HepG2 (cell line): ENCODE measurements around the gene RBMS2. TPM values are rescaled to one million over a fixed set of nuclear protein-coding genes. Genes with fewer than 3 reads are reported as not detected.
A peak's percentile ranks its signal among the peaks of the same experiment; 100 is the strongest.

Experiments
- DNMT3B ChIP-seq: conservative IDR thresholded peaks from 2 replicates; pipeline ENCODE4 v1.6.1; 2016; ENCODE audit warnings: missing biosample characterization, control low read depth
- FIP1L1 ChIP-seq: fragments of 200-400 bp; formaldehyde crosslinking; IDR thresholded peaks from 2 replicates; pipeline ENCODE4 v1.6.1; 2018; ENCODE audit warnings: low read depth, mild to moderate bottlenecking, low read length, moderate library complexity, borderline replicate concordance; ENCODE audit not compliant: insufficient read depth
- GABPB1 ChIP-seq: IDR thresholded peaks from 2 replicates; pipeline ENCODE4 v1.6.1; 2016; ENCODE audit warnings: mild to moderate bottlenecking, missing genetic modification reagents, moderate library complexity, missing compliant biosample characterization
- GATAD1 ChIP-seq: IDR thresholded peaks from 2 replicates; pipeline ENCODE4 v1.6.1; 2016; ENCODE audit warnings: missing genetic modification reagents, missing compliant biosample characterization
- HNF4A ChIP-seq: sonication (generic); formaldehyde crosslinking; IDR thresholded peaks from 2 replicates; pipeline ENCODE4 v1.4.0; 2020; ENCODE audit warnings: missing genetic modification reagents
- HNRNPLL ChIP-seq: fragments of 200-400 bp; formaldehyde crosslinking; IDR thresholded peaks from 2 replicates; pipeline ENCODE4 v1.6.1; 2017; ENCODE audit warnings: mild to moderate bottlenecking, low read depth, low read length; ENCODE audit not compliant: poor library complexity, severe bottlenecking
- KMT2A ChIP-seq: sonication (generic); formaldehyde crosslinking; IDR thresholded peaks from 2 replicates; pipeline ENCODE4 v1.4.0; 2020; ENCODE audit warnings: missing genetic modification reagents
- SALL2 ChIP-seq: sonication (generic); formaldehyde crosslinking; IDR thresholded peaks from 2 replicates; pipeline ENCODE4 v1.8.1; 2023; ENCODE audit warnings: mild to moderate bottlenecking, missing genetic modification reagents, inconsistent platforms
- SETDB1 ChIP-seq: sonication (generic); formaldehyde crosslinking; IDR thresholded peaks from 2 replicates; pipeline ENCODE4 v1.5.1; 2020; ENCODE audit warnings: missing genetic modification reagents, mild to moderate bottlenecking, borderline replicate concordance
- STAT5B ChIP-seq: sonication (generic); formaldehyde crosslinking; IDR thresholded peaks from 2 replicates; pipeline ENCODE4 v1.4.0; 2020; ENCODE audit warnings: missing genetic modification reagents
- TMF1 ChIP-seq: sonication (generic); formaldehyde crosslinking; IDR thresholded peaks from 2 replicates; pipeline ENCODE4 v1.8.1; 2022; ENCODE audit warnings: low read depth, missing genetic modification reagents
- TRIM24 ChIP-seq: sonication (generic); formaldehyde crosslinking; IDR thresholded peaks from 2 replicates; pipeline ENCODE4 v1.8.0; 2022; ENCODE audit warnings: mild to moderate bottlenecking, missing genetic modification reagents
- ZEB1 ChIP-seq: IDR thresholded peaks from 2 replicates; pipeline ENCODE4 v1.6.1; 2012; ENCODE audit warnings: mild to moderate bottlenecking, low read depth, inconsistent platforms; ENCODE audit not compliant: insufficient replicate concordance
- ZNF891 ChIP-seq: sonication (generic); formaldehyde crosslinking; IDR thresholded peaks from 2 replicates; pipeline ENCODE4 v1.5.0; 2020; ENCODE audit warnings: mild to moderate bottlenecking, missing genetic modification reagents
- polyA plus RNA-seq, 8 experiments: library from polyadenylated mRNA; depleted of rRNA in 3 of 8; stranded (reverse) in 7 of 8; unstranded in 1 of 8; fragments of >200 nt; fragmentation: Illumina TruSeq in 4 of 8; extraction: Trizol in 4 of 8; gene quantifications; 2 replicates each; pipeline versions ENCODE4 v1.2.1 to v1.2.3, GENCODE V29; 2011 to 2016; ENCODE audit warnings: low read depth in 4 of 8, missing spikeins in 1 of 8, mixed read lengths in 1 of 8; ENCODE audit not compliant: insufficient read depth in 1 of 8
- total RNA-seq, 5 experiments: library from RNA; depleted of rRNA; stranded (reverse); fragments of >200 nt; fragmentation: Illumina TruSeq; extraction: Trizol; gene quantifications; 2 replicates each; pipeline ENCODE4 v1.2.3, GENCODE V29; 2016; ENCODE audit warnings: low read depth in 1 of 5
- TF ChIP-seq, protein P1 (sequence below): sonication (generic); formaldehyde crosslinking; conservative IDR thresholded peaks from 2 replicates; pipeline ENCODE4 v1.8.0; 2022; ENCODE audit warnings: mild to moderate bottlenecking, moderate library complexity, missing genetic modification reagents
- TF ChIP-seq, protein P2 (sequence below): sonication (generic); formaldehyde crosslinking; IDR thresholded peaks from 2 replicates; pipeline ENCODE4 v1.4.0; 2020; ENCODE audit warnings: missing genetic modification reagents
- TF ChIP-seq, protein P3 (sequence below): sonication (generic); formaldehyde crosslinking; conservative IDR thresholded peaks from 2 replicates; pipeline ENCODE4 v1.4.0; 2020; ENCODE audit warnings: missing genetic modification reagents
- TF ChIP-seq, protein P4 (sequence below): sonication (generic); formaldehyde crosslinking; IDR thresholded peaks from 2 replicates; pipeline ENCODE4 v1.4.0; 2020; ENCODE audit warnings: mild to moderate bottlenecking, missing genetic modification reagents
- TF ChIP-seq, protein P5 (sequence below): IDR thresholded peaks from 2 replicates; pipeline ENCODE4 v1.6.1; 2018; ENCODE audit warnings: missing genetic modification reagents

Gene RBMS2
- total and polyA plus RNA-seq, 2 of the 13 experiments (the other 11 are each of a cell fraction or from before 2014, with no cell fraction given): 0.53 to 7.4 TPM

DNA sequence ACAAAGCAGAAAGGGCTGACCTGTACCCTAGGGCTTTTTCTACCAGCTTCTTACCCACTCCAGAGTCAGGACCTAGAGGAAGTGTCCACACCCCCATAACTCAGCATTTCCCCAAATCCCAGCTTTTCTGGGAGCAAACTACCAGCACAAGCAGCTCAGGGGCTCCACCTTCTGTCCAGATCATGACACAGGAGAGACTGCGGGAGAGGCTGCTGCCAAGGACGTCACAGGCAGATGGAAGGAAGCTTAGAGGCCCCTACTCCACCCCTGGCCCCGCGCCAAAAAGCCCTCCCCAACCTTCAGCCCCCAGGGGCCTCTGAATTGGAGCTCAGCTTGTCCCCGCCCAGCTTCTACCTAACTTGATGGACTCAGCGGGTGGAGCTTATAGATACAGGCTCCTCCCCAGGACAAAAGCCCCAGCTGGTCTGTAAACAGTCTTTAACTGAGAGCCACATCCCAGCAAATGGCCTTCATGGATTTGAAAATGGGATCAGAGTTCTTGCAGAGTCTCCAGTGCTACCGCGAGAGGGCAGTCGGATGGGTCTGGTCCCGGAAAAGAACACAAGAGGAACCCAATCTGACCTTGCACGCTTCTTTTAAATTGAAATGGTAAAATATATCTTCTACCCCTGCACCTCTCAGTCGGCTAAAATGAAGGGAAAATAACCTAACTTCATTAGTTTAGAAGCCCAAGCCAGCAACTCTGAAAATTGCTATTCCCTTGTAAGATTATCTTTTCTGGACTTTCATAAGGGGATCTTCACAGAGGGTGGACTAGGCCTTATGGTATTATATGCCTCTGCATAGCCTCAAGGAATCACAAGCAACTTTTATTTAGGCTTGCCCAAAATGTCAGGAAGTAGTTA is 115.3 kb downstream of the RBMS2 start (continued):
- TF ChIP-seq FIP1L1 (no peak), ZNF891 (no peak), KMT2A (CRISPR knock-in tag) (peak; percentile 78; the same call in 1 of the 2 replicates), TRIM24 (no peak), GATAD1 (CRISPR knock-in tag) (peak; percentile 80), DNMT3B (0 out of 2 replicates have a peak, but pooled peaks have one; percentile 19), TMF1 (no peak), GABPB1 (peak; percentile 84), HNF4A (CRISPR knock-in tag) (peak; percentile 53), STAT5B (CRISPR knock-in tag) (no peak), HNRNPLL (no peak), SALL2 (CRISPR knock-in tag) (no peak), ZEB1 (peak; percentile 58), SETDB1 (CRISPR knock-in tag) (no peak)
- TF ChIP-seq, protein P1, sequence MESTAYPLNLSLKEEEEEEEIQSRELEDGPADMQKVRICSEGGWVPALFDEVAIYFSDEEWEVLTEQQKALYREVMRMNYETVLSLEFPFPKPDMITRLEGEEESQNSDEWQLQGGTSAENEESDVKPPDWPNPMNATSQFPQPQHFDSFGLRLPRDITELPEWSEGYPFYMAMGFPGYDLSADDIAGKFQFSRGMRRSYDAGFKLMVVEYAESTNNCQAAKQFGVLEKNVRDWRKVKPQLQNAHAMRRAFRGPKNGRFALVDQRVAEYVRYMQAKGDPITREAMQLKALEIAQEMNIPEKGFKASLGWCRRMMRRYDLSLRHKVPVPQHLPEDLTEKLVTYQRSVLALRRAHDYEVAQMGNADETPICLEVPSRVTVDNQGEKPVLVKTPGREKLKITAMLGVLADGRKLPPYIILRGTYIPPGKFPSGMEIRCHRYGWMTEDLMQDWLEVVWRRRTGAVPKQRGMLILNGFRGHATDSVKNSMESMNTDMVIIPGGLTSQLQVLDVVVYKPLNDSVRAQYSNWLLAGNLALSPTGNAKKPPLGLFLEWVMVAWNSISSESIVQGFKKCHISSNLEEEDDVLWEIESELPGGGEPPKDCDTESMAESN: peak; percentile 28; the same call in 1 of the 2 replicates
- TF ChIP-seq, protein P2, sequence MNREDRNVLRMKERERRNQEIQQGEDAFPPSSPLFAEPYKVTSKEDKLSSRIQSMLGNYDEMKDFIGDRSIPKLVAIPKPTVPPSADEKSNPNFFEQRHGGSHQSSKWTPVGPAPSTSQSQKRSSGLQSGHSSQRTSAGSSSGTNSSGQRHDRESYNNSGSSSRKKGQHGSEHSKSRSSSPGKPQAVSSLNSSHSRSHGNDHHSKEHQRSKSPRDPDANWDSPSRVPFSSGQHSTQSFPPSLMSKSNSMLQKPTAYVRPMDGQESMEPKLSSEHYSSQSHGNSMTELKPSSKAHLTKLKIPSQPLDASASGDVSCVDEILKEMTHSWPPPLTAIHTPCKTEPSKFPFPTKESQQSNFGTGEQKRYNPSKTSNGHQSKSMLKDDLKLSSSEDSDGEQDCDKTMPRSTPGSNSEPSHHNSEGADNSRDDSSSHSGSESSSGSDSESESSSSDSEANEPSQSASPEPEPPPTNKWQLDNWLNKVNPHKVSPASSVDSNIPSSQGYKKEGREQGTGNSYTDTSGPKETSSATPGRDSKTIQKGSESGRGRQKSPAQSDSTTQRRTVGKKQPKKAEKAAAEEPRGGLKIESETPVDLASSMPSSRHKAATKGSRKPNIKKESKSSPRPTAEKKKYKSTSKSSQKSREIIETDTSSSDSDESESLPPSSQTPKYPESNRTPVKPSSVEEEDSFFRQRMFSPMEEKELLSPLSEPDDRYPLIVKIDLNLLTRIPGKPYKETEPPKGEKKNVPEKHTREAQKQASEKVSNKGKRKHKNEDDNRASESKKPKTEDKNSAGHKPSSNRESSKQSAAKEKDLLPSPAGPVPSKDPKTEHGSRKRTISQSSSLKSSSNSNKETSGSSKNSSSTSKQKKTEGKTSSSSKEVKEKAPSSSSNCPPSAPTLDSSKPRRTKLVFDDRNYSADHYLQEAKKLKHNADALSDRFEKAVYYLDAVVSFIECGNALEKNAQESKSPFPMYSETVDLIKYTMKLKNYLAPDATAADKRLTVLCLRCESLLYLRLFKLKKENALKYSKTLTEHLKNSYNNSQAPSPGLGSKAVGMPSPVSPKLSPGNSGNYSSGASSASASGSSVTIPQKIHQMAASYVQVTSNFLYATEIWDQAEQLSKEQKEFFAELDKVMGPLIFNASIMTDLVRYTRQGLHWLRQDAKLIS (CRISPR knock-in tag): no peak
- TF ChIP-seq, protein P3, sequence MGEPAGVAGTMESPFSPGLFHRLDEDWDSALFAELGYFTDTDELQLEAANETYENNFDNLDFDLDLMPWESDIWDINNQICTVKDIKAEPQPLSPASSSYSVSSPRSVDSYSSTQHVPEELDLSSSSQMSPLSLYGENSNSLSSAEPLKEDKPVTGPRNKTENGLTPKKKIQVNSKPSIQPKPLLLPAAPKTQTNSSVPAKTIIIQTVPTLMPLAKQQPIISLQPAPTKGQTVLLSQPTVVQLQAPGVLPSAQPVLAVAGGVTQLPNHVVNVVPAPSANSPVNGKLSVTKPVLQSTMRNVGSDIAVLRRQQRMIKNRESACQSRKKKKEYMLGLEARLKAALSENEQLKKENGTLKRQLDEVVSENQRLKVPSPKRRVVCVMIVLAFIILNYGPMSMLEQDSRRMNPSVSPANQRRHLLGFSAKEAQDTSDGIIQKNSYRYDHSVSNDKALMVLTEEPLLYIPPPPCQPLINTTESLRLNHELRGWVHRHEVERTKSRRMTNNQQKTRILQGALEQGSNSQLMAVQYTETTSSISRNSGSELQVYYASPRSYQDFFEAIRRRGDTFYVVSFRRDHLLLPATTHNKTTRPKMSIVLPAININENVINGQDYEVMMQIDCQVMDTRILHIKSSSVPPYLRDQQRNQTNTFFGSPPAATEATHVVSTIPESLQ (CRISPR knock-in tag): 0 out of 2 replicates have a peak, but pooled peaks have one; percentile 65
- TF ChIP-seq, protein P4, sequence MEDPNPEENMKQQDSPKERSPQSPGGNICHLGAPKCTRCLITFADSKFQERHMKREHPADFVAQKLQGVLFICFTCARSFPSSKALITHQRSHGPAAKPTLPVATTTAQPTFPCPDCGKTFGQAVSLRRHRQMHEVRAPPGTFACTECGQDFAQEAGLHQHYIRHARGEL (CRISPR knock-in tag): no peak
- TF ChIP-seq, protein P5, sequence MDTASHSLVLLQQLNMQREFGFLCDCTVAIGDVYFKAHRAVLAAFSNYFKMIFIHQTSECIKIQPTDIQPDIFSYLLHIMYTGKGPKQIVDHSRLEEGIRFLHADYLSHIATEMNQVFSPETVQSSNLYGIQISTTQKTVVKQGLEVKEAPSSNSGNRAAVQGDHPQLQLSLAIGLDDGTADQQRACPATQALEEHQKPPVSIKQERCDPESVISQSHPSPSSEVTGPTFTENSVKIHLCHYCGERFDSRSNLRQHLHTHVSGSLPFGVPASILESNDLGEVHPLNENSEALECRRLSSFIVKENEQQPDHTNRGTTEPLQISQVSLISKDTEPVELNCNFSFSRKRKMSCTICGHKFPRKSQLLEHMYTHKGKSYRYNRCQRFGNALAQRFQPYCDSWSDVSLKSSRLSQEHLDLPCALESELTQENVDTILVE: peak; percentile 67; the same call in 1 of the 2 replicates
